Neuronal stem cell (in vitro differentiated cells): ENCODE results near the gene CKB.

ENCODE experiments used
- DNase-seq: peaks from one replicate; pipeline ENCODE4 v3.0.0-alpha.2; 2013; ENCODE audit warnings: low spot score
- H2AFZ ChIP-seq: one replicate; pipeline ENCODE4 v1.6.1; 2013; ENCODE audit warnings: mild to moderate bottlenecking, low read length, inconsistent platforms
- H2AK5ac ChIP-seq: 2 replicates; pipeline ENCODE4 v1.6.1; 2013; ENCODE audit warnings: low read depth, mild to moderate bottlenecking, inconsistent platforms, low read length, moderate library complexity, mixed read lengths
- H2BK120ac ChIP-seq: 2 replicates; pipeline ENCODE4 v1.6.1; 2013; ENCODE audit warnings: low read depth, mild to moderate bottlenecking, inconsistent platforms, low read length, moderate library complexity, mixed read lengths
- H2BK12ac ChIP-seq: one replicate; pipeline ENCODE4 v1.6.1; 2013; ENCODE audit warnings: low read length, inconsistent platforms
- H2BK15ac ChIP-seq: 2 replicates; pipeline ENCODE4 v1.6.1; 2013; ENCODE audit warnings: mild to moderate bottlenecking, low read length, inconsistent platforms, mixed read lengths
- H2BK5ac ChIP-seq: one replicate; pipeline ENCODE4 v1.6.1; 2013; ENCODE audit warnings: inconsistent platforms, mild to moderate bottlenecking, low read length, moderate library complexity
- H3K14ac ChIP-seq: one replicate; pipeline ENCODE4 v1.6.1; 2013; ENCODE audit warnings: low read length, inconsistent platforms
- H3K18ac ChIP-seq: 2 replicates; pipeline ENCODE4 v1.6.1; 2013; ENCODE audit warnings: low read length, inconsistent platforms
- H3K23ac ChIP-seq: 2 replicates; pipeline ENCODE4 v1.6.1; 2013; ENCODE audit warnings: low read depth, mild to moderate bottlenecking, mixed read lengths, low read length, inconsistent platforms; ENCODE audit not compliant: poor library complexity
- H3K27ac ChIP-seq: replicated peaks from 3 replicates; pipeline ENCODE4 v1.5.1; 2013; ENCODE audit warnings: low read length, inconsistent platforms
- H3K27me3 ChIP-seq, 3 experiments: 2 replicates each; pipeline ENCODE4 v1.6.1; 2013; ENCODE audit warnings: low read length in 3 of 3, mild to moderate bottlenecking in 2 of 3, inconsistent platforms in 1 of 3, low read depth in 1 of 3, mixed read lengths in 1 of 3, moderate library complexity in 1 of 3; ENCODE audit not compliant: control insufficient read depth in 3 of 3, insufficient read depth in 3 of 3
- H3K36me3 ChIP-seq, 2 donors: replicated peaks in 1 of 2; 2 replicates each; pipeline ENCODE4 v1.6.1; 2013; ENCODE audit warnings: low read length in 2 of 2; ENCODE audit not compliant: control insufficient read depth in 2 of 2, insufficient read depth in 2 of 2
- H3K4ac ChIP-seq: 2 replicates; pipeline ENCODE4 v1.6.1; 2013; ENCODE audit warnings: inconsistent platforms, mild to moderate bottlenecking, low read length, moderate library complexity
- H3K4me1 ChIP-seq, 2 donors: 1 replicate in 1 of 2; 2 replicates in 1 of 2; pipeline ENCODE4 v1.6.1; 2013; ENCODE audit warnings: low read length in 2 of 2, low read depth in 1 of 2; ENCODE audit not compliant: control insufficient read depth in 2 of 2, insufficient read depth in 1 of 2
- H3K4me2 ChIP-seq: one replicate; pipeline ENCODE4 v1.6.1; 2013; ENCODE audit warnings: mild to moderate bottlenecking, low read length, inconsistent platforms; ENCODE audit not compliant: insufficient read depth, poor library complexity, severe bottlenecking
- H3K4me3 ChIP-seq, 2 donors: 2 replicates each; pipeline ENCODE4 v1.5.1; 2013; ENCODE audit warnings: low read length in 2 of 2, mild to moderate bottlenecking in 2 of 2, inconsistent platforms in 1 of 2, moderate library complexity in 1 of 2
- H3K79me1 ChIP-seq: one replicate; pipeline ENCODE4 v1.6.1; 2013; ENCODE audit warnings: low read depth, mild to moderate bottlenecking, inconsistent platforms, low read length, moderate library complexity
- H3K9ac ChIP-seq: one replicate; pipeline ENCODE4 v1.6.1; 2013; ENCODE audit warnings: mild to moderate bottlenecking, low read depth, low read length, inconsistent platforms; ENCODE audit not compliant: poor library complexity
- H3K9me3 ChIP-seq, 2 donors: replicated peaks in 1 of 2; 2 replicates each; pipeline versions ENCODE3 to v1.6.1; 2013; ENCODE audit warnings: low read length in 2 of 2, mild to moderate bottlenecking in 2 of 2, inconsistent platforms in 1 of 2, low read depth in 1 of 2, mixed read lengths in 1 of 2, moderate library complexity in 1 of 2; ENCODE audit not compliant: control insufficient read depth in 2 of 2, insufficient read depth in 1 of 2
- H4K8ac ChIP-seq: one replicate; pipeline ENCODE4 v1.6.1; 2013; ENCODE audit warnings: low read depth, mild to moderate bottlenecking, inconsistent platforms, low read length, moderate library complexity
- H4K91ac ChIP-seq: one replicate; pipeline ENCODE4 v1.6.1; 2013; ENCODE audit warnings: low read length, low read depth, mild to moderate bottlenecking, inconsistent platforms; ENCODE audit not compliant: poor library complexity
- WGBS, 2 donors: extraction: QIAGEN DNeasy Blood & Tissue Kit; methylation state at CpG; one replicate each; pipeline ENCODE4 v1.1.7; 2013; ENCODE audit warnings: missing lambda C conversion rate in 2 of 2, mixed read lengths in 1 of 2; ENCODE audit not compliant: insufficient read length in 2 of 2, insufficient replicate concordance in 1 of 2; ENCODE audit errors: extremely low coverage in 2 of 2; 5-methylcytosine and 5-hydroxymethylcytosine counted together

Gene CKB

GRCh38 chr14:103545219-103545914 is 22.7 kb upstream of the CKB start:
- peak overlapping the region; percentile 44 for H3K9ac ChIP-seq
- H4K8ac ChIP-seq = no peak overlapping the region
- H3K18ac ChIP-seq = peak overlapping the region; percentile 93
- no peak overlapping the region for H3K4me3 ChIP-seq
- H2BK15ac ChIP-seq = peak overlapping the region; percentile 70
- H3K27ac ChIP-seq = no peak overlapping the region
- peak overlapping the region; percentile 99 for H2AK5ac ChIP-seq
- H3K36me3 ChIP-seq = no peaks in the 10 kb centered on the region
- WGBS, 2 donors = no CpG with 5 or more reads among the region's 29 CpGs
- H2BK12ac ChIP-seq = peak overlapping the region; percentile 100
- H2BK5ac ChIP-seq = peak overlapping the region; percentile 98
- no peak overlapping the region for H2AFZ ChIP-seq
- H3K4me2 ChIP-seq = no peak overlapping the region
- peaks cover 43 to 62% of the 10 kb centered on the region in 2 donors for H3K4me1 ChIP-seq
- peak overlapping the region; percentile 97 for H3K14ac ChIP-seq
- H4K91ac ChIP-seq = peak overlapping the region; percentile 99
- no peaks in the 10 kb centered on the region for H3K9me3 ChIP-seq
- H3K27me3 ChIP-seq = no peaks in the 10 kb centered on the region
- H3K4ac ChIP-seq = peak overlapping the region; percentile 93
- H2BK120ac ChIP-seq = peak overlapping the region; percentile 97
- DNase-seq = no peak
- H3K79me1 ChIP-seq = peaks cover 12% of the 10 kb centered on the region
- H3K23ac ChIP-seq = peak overlapping the region; percentile 44

GRCh38 chr14:103544388-103545218 is 22.0 kb upstream of the CKB start:
- Histone ChIP-seq H2AFZ (peak overlapping the region; percentile 43), H3K9ac (peak overlapping the region; percentile 80), H3K4me2 (no peak overlapping the region), H3K18ac (peak overlapping the region; percentile 93), H3K36me3 (no peaks in the 10 kb centered on the region), H3K4me1 (peaks cover 40 to 61% of the 10 kb centered on the region in 2 donors), H2AK5ac (peak overlapping the region; percentile 99), H3K14ac (peak overlapping the region; percentile 97), H3K27ac (no peak overlapping the region), H4K8ac (no peak overlapping the region), H2BK15ac (peak overlapping the region; percentile 70), H3K27me3 (no peaks in the 10 kb centered on the region), H2BK12ac (peak overlapping the region; percentile 100), H4K91ac (peak overlapping the region; percentile 99), H3K4me3 (no peak overlapping the region), H2BK120ac (peak overlapping the region; percentile 97), H2BK5ac (peak overlapping the region; percentile 98), H3K79me1 (peaks cover 12% of the 10 kb centered on the region), H3K23ac (peak overlapping the region; percentile 85), H3K4ac (peak overlapping the region; percentile 99), H3K9me3 (no peaks in the 10 kb centered on the region)
- WGBS, 2 donors = no CpG with 5 or more reads among the region's 35 CpGs
- DNase-seq = no peak

GRCh38 chr14:103543721-103544387 is 21.2 kb upstream of the CKB start:
- Histone ChIP-seq H3K18ac (peak overlapping the region; percentile 93), H3K4ac (peak overlapping the region; percentile 100), H4K91ac (peak overlapping the region; percentile 95), H3K4me3 (no peak overlapping the region), H3K9me3 (no peaks in the 10 kb centered on the region), H2BK5ac (peak overlapping the region; percentile 98), H3K79me1 (peaks cover 10% of the 10 kb centered on the region), H3K27me3 (no peaks in the 10 kb centered on the region), H3K27ac (no peak overlapping the region), H2BK12ac (peak overlapping the region; percentile 99), H2BK15ac (peak overlapping the region; percentile 70), H2AK5ac (peak overlapping the region; percentile 99), H3K4me1 (peaks cover 39 to 64% of the 10 kb centered on the region in 2 donors), H3K36me3 (no peaks in the 10 kb centered on the region), H2AFZ (peak overlapping the region; percentile 43), H3K9ac (peak overlapping the region; percentile 80), H3K14ac (peak overlapping the region; percentile 97), H2BK120ac (peak overlapping the region; percentile 99), H3K4me2 (no peak overlapping the region), H3K23ac (peak overlapping the region; percentile 70), H4K8ac (peak overlapping the region; percentile 29)
- WGBS, 2 donors = no CpG with 5 or more reads among the region's 19 CpGs
- DNase-seq = no peak
